ENCODE measurements around the gene SPAST.

GRCh38 chr2:32129086-32129485 lies 65.7 kb downstream of the SPAST start:
- TF ChIP-seq CTCF (IDR thresholded peaks at IDR 0.05): no peak
- no peak for TF ChIP-seq POLR2AphosphoS5 (IDR thresholded peaks at IDR 0.05; ENCODE audit: low read depth, low read length)
- TF ChIP-seq REST (IDR thresholded peaks at IDR 0.05; ENCODE audit: insufficient read depth in 1 of 2, low read depth in 2 of 2, low read length in 1 of 2): no peak

Measured in Panc1 (cell line).